HG03469 (cell line): ENCODE data around the gene NPAS3.

ENCODE experiments used
- ATAC-seq: cut with Tn5 transposase; IDR thresholded peaks from one replicate; pipeline ENCODE4 v1.9.1; 2021; ENCODE audit warnings: mild to moderate bottlenecking, moderate library complexity, moderate number of reproducible peaks; ENCODE audit not compliant: unreplicated experiment

The NPAS3 gene

GRCh38 chr14:33464254-33464962, 525.7 kb downstream of the NPAS3 start:
- no peak for ATAC-seq

- no peak for ATAC-seq
These were observed 527.4 kb downstream of the NPAS3 start for GRCh38 chr14:33465846-33466700.

GRCh38 chr14:33467971-33468370, 529.3 kb downstream of the NPAS3 start:
- no peak for ATAC-seq

GRCh38 chr14:33469898-33470297, 531.2 kb downstream of the NPAS3 start:
- ATAC-seq: no peak

GRCh38 chr14:33471776-33472175, 533.1 kb downstream of the NPAS3 start:
- no peak for ATAC-seq

GRCh38 chr14:33475623-33476022, 536.9 kb downstream of the NPAS3 start:
- ATAC-seq: no peak

- ATAC-seq: no peak
These were observed 539.1 kb downstream of the NPAS3 start for GRCh38 chr14:33477797-33478196.

GRCh38 chr14:33480071-33480886, 541.6 kb downstream of the NPAS3 start:
- ATAC-seq: no peak

GRCh38 chr14:33480887-33481184, 542.2 kb downstream of the NPAS3 start:
- no peak for ATAC-seq

- no peak for ATAC-seq
These were observed 544.4 kb downstream of the NPAS3 start for GRCh38 chr14:33483110-33483509.

GRCh38 chr14:33483541-33483940, 544.9 kb downstream of the NPAS3 start:
- no peak for ATAC-seq

GRCh38 chr14:33484264-33484663, 545.6 kb downstream of the NPAS3 start:
- ATAC-seq: no peak

GRCh38 chr14:33486332-33486890, 547.7 kb downstream of the NPAS3 start:
- no peak for ATAC-seq

GRCh38 chr14:33488582-33488981, 549.9 kb downstream of the NPAS3 start:
- ATAC-seq: no peak

- no peak for ATAC-seq
These were observed 551.9 kb downstream of the NPAS3 start for GRCh38 chr14:33490555-33490954.

- no peak for ATAC-seq
These were observed 552.4 kb downstream of the NPAS3 start for GRCh38 chr14:33491112-33491511.

GRCh38 chr14:33492491-33492890, 553.8 kb downstream of the NPAS3 start:
- no peak for ATAC-seq

- ATAC-seq: no peak
These were observed 554.6 kb downstream of the NPAS3 start for GRCh38 chr14:33493266-33493665.

GRCh38 chr14:33493990-33494389, 555.3 kb downstream of the NPAS3 start:
- no peak for ATAC-seq

GRCh38 chr14:33499687-33500086, 561.0 kb downstream of the NPAS3 start:
- ATAC-seq: no peak
